ENCODE results near the gene ZDHHC8.

ZDHHC8 gene

DNA sequence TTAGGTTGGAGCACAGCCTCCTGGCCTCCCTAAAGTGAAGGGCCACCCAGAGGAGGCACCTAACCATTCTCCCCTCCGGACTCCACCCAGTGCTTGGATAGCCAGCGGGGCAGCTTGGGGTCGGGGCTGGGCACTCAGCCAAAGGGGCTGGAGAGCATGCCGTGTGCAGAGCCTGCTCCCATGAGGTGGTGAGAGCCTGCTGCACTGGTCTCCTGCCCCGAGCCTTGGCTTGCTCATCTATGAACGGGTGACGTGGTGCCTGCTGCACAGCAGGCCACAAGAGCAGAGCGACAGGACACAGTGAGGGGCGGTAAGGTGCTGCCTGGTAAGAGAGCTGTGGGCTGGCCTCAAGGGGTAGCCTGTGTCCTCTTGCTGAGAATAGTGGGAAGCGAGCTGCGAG, 33.3 kb downstream of the ZDHHC8 start:
- no peak for DNase-seq

- no peak for DNase-seq
These were observed 33.8 kb downstream of the ZDHHC8 start for GRCh38 chr22:20165421-20165820.

GRCh38 chr22:20165913-20166312, 34.3 kb downstream of the ZDHHC8 start:
- no peak for DNase-seq

DNA sequence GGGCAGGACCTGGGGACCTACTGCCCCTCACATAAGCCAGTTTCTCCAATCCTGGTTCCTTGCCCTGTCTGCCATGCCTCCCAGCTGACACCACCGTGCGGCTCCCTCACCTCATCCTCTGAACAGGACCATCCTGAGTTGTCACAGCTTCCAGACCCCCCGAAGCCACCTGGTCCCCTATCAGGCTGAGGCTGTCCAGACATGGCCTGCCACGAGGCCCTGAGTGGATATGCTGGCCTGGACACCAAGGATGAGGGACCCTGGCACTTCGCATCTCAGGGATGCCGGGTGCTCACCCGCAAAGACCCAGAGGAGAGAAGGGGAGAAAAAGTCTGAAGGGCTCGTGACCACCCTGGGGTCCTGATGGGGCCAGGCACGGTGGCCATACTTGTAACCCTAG, 35.1 kb downstream of the ZDHHC8 start:
- DNase-seq, result no peak

- DNase-seq, result no peak
These were observed 36.2 kb downstream of the ZDHHC8 start for GRCh38 chr22:20167643-20168322.

GRCh38 chr22:20169253-20169822, 37.7 kb downstream of the ZDHHC8 start:
- DNase-seq, result no peak

DNA sequence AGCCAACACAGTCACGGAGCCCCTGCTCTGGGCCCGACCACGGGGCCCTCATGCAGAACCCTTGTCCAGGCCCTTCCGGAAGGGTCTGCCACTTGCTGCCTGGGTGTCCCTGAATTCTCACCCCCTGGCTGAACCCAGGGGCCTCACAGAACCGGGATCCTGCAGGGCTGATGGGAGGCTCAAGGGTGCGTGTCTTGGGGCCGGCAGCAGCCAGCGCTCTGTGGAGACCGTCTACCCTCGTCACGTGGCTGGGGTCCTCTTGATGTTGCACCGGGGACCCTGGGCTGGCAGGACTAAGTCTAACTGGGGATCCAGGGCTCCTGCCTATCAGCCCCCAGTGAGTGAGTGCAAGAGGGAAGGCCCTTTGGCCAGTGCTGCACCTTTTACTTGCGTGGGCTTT, 38.6 kb downstream of the ZDHHC8 start:
- no peak for DNase-seq

GRCh38 chr22:20171288-20172140, 39.9 kb downstream of the ZDHHC8 start:
- no peak for DNase-seq

DNA sequence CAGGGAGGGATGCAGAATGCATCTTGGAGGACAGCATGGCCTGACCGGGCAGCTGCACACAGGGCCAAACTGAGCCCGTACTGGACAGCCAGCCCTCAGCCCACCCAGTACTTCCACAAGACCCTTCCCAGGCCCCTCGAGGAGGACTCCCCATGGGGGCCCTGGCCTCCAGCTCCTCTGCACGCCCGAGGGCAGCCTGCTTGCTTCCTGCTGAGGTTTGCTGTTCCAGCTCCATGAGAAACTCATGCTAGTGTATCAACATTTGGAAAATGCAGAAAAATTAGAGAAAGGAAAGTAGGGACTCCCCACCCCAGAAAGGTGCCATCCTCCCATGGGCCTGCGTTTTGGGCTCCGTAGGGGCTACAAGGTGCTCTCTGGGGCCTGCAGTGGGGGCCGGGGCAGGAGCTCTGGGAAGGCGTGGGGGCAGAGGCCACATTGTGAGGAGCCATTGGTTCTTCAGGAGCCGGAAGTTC, 40.6 kb downstream of the ZDHHC8 start:
- no peak for DNase-seq

DNA sequence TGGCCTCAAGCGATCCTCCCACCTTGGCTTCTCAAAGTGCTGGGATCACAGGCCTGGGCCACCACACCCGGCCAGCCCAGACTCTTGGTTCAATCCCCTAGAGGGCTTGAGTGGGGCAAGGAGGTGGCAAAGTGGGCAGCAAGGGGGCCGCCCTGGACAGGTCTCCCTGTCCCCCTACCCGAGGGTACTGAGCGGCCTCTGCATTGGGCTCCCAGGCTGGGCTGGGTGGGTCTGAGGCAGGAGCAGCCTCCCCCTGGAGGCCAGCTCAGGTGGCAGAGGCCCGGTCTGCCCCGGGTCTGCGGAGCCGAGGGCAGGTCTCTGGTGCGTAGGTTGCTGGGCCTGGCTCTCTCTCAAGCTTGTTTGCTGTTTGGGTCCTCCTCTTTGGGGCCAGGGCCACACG, 41.6 kb downstream of the ZDHHC8 start:
- no peak for DNase-seq

DNA sequence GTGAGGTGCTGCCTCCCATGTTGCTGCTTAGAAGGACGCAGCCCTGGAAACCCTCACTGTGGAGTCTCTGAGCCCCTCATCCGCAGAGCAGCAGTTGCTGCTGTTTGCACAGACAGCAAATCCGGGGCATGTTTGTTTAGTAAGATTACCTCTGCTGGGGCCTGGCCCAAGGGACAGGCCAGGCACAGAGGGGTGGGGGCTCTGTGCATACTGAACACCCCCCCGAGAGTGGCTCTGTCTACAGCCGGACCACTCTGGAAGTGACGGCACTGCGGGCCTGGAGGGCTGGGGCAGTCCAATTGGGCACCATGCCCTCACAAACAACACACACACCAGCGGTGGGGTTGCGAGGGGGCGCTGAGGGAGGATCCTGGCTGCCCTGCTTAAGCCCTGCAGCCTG, 42.2 kb downstream of the ZDHHC8 start:
- no peak for DNase-seq

- DNase-seq, result no peak
These were observed 43.4 kb downstream of the ZDHHC8 start for GRCh38 chr22:20174785-20175596.

DNA sequence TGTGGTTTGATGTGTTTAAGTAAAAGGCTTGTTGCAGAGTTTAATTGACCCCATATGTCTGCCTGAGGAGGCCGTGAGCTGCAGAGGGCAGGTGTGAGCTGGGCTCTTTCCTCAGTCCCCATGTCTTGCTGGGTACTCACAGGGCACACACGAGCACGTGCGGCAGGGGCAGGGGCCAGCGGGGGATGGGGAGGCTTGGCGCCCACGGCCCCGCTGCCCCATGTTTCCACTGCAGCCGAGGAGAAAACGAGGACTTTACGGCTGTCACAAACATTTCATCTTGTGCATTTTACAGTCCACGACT, 43.9 kb downstream of the ZDHHC8 start:
- DNase-seq, result no peak

DNA sequence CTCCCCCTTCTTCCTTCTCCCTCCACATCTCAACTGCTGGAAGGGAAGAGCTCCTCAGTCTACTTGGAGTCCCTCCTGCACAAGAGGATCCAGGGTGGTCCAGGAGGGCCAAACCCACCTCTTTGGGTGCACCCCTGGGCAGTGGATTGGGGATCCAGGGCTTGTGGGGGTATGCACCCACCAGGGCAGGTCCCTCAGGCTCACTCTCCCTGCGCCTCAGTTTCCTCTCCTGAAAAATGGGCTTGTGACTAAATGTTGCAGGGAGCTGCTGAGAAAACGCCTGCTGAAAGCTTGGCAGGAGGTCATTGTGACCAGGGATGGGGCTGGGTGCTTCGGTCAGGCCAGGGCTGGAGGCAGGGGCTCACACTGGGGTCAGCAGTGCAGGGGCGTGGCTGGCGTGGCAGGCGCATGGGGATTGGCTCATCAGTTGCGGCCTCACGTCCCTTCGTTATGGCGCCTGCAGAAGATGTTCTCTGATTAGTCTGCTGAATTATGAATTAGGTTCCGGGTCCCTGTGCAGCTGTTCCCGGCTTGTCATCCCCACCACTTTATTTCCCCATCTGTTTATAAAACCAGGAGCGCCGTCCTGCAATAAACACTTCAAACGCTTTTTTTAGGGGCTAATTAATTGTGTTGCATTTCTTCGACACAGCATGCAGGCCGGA, 44.9 kb downstream of the ZDHHC8 start:
- no peak for DNase-seq

DNA sequence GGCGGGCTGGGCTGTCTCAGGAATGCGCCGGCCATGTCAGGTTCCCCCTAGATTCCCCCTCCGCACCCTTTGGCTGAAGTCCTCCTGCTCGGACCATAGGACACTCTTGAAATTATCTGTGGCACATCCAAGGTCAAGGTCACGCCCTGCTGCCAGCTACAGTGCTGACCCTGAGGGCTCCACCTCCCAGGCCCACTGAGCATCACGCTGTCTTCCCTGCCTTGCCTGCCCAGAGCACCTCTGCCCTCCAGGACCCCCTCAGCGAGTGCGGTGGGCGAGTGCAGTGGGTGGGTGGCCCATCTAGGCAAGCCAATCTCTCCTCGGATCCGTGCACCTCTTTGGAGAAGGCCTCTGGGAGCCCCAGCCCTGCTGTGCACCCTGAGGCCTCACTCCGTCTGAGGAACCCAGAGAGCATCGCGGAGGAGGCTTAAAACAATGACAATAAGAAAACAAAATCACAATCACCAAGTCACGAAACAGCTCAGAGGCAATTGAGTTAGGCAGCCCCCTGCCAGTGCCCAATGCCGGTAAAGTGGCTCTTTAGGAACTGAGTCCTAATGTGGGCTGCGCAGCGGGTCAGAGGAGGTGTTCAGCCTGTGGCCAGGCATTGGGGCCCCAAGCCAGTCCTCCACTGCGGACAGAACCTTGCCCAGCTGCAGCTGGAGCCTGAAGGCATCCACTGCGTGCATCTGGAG, 45.8 kb downstream of the ZDHHC8 start:
- no peak for DNase-seq

DNA sequence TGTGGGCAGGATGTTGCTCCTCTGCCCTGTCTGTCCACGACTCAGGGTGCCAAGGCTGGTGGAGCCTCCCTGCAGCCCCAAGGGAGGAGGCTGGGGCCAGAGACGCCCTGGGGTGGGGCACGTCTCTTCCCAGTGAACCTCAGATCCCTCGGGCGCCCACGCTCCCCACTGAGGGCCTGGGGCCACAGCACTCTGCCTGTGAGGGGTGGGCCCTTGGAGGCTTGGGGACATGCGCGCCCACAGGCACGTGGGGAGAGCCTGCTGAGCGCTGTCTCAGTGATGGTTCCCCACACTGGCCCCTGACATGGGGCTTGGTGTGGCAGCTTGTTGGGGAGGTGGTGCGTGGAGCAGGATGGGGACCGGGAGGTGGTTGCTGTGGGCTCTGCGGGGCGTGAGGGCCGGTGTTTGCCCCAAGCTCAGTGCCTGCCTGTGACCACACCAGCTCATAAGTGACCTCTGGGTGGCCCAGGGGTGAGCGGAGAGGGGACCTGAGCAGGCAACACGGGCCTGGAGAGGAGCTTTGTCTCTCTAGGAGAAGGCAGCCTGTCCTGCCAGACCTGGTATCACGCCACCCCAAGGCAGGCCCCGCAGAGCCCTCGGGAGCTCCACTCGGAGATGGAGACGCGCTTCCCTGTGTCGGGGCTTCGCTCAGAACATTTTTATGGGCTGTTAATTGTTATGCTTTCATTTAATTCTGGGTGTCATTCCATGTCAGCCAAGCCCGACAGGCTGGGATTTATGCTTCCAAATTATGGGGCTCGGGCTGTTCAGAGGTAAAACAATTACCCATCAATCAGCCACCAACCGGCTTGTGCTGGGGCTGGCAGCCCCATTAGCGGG, 46.7 kb downstream of the ZDHHC8 start:
- no peak for DNase-seq

DNA sequence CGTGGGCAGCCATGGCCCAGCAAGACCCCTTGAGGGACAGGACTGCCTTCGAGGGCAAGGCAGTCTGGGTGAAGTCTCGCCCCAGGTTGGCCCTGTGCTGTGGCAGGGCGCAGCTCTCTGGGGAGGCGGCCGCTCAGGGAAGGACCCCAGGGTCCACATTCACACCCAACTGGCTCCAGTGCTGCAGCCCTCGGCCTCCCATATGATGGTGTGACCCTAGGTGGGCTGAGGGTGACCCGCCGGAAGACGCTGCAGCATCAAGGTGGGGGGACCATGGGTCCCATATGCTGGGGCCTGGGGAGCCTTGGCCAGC, 47.3 kb downstream of the ZDHHC8 start:
- DNase-seq, result no peak

DNA sequence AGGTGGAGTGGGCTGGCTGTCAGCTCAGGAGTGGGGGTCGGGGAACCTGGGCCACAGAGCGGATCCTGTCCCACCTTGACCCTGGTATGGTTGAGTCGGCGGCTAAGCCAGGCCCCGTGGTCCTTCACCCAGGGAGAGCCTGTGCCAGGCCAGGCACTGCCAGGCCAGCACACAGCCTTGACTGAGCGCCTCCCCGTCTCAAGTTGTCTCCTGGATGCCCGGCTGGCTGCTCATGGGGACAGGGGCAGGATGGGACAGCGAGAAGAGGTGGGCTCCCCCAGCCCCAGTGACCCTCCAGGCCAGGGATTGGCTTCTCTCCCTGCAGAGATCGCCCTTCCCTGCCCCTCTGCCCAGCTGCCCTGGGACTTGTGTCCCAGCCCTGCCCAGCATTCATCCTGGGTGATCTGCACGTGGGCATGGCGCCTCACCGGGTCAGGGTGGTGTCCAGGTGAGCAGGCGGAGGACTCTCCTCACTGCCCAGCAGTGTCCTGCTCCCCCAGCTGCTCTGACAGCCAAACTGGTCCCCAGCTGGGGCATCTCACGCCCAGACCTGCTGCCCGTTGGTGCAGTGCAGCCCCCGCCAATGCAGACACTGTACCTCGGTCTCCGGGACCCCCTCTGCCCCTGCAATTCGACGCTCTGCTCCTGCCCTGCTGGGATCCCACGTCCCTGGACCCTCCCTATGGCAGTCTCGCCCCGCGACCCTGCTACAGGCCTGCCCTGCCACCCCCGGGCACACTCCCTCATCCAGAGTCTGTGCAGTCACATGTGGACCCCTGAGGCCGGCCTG, 48.0 kb downstream of the ZDHHC8 start:
- no peak for DNase-seq

- DNase-seq, result no peak
These were observed 48.6 kb downstream of the ZDHHC8 start for GRCh38 chr22:20180245-20180630.

- no peak for DNase-seq
These were observed 49.0 kb downstream of the ZDHHC8 start for GRCh38 chr22:20180640-20181039.
